H1 (cell line): ENCODE data around the gene GFOD1. TPM values are rescaled to one million over a fixed set of nuclear protein-coding genes. Genes with fewer than 3 reads are reported as not detected.

Source experiments
- CBX8 ChIP-seq: fragments of 300-800, 300-1000 bp; sonication (generic); IDR thresholded peaks from 2 replicates; pipeline ENCODE4 v1.7.1; 2016; ENCODE audit warnings: low read depth, low read length, borderline replicate concordance
- CHD1 ChIP-seq: IDR thresholded peaks from 2 replicates; pipeline ENCODE4 v1.6.1; 2012; ENCODE audit warnings: low read depth, low read length, improper control_type of control experiment
- E2F6 ChIP-seq: IDR thresholded peaks from 2 replicates; pipeline ENCODE4 v1.6.1; 2012; ENCODE audit warnings: inconsistent platforms
- HDAC6 ChIP-seq: IDR thresholded peaks from one replicate; pipeline ENCODE4 v1.7.1; 2012; ENCODE audit warnings: low read depth, mild to moderate bottlenecking, inconsistent platforms, low read length, moderate library complexity
- KDM4A ChIP-seq: IDR thresholded peaks from one replicate; pipeline ENCODE4 v1.7.1; 2012; ENCODE audit warnings: low read depth, mild to moderate bottlenecking, moderate library complexity, low read length, inconsistent platforms; ENCODE audit not compliant: severe bottlenecking
- RAD21 ChIP-seq, 2 experiments: IDR thresholded peaks in 1 of 2; conservative IDR thresholded peaks in 1 of 2; 2 replicates each; pipeline ENCODE4 v1.6.1; 2011; ENCODE audit warnings: low read depth in 2 of 2, low read length in 2 of 2, improper control_type of control experiment in 1 of 2, inconsistent platforms in 1 of 2, mild to moderate bottlenecking in 1 of 2, moderate library complexity in 1 of 2
- SRF ChIP-seq: IDR thresholded peaks from 2 replicates; pipeline ENCODE4 v1.6.1; 2011; ENCODE audit warnings: mild to moderate bottlenecking, low read depth, low read length, moderate library complexity
- polyA plus RNA-seq, 7 experiments: library from polyadenylated mRNA; depleted of rRNA in 3 of 7; stranded (reverse) in 5 of 7; unstranded in 2 of 7; fragments of >200 nt in 5 of 7; fragments of 200-250 nt in 2 of 7; gene quantifications; 1 replicate in 5 of 7; 2 replicates in 1 of 7; 4 replicates in 1 of 7; pipeline versions ENCODE4 v1.2.1 to v1.2.3, GENCODE V29; 2011 to 2013; ENCODE audit warnings: missing spikeins in 2 of 7, mixed read lengths in 2 of 7
- total RNA-seq: library from RNA; stranded (reverse); fragmentation: NEBNext Ultra II Directional; extraction: Animal tissue kit (Norgen Biotek cat#: 25700); gene quantifications from 2 replicates; pipeline ENCODE4 v1.2.1, GENCODE V29; 2021

GFOD1 gene
- total and polyA plus RNA-seq, 2 of the 8 experiments (the other 6 are each of a cell fraction or from before 2014, with no cell fraction given): 2.5 to 8.8 TPM

- TF ChIP-seq E2F6 (no peak), SRF (no peak), CHD1 (no peak), RAD21 (IDR thresholded peaks at IDR 0.05 in 1 of 2, conservative IDR thresholded peaks at IDR 0.05 in 1 of 2; ENCODE audit: low read depth in 2 of 2, low read length in 2 of 2) (0 out of 4 replicates have a peak, but pooled peaks of 1 of the 2 experiments have one; percentile 4), CBX8 (no peak), HDAC6 (no peak), KDM4A (no peak)
- TF ChIP-seq, all 59 proteins: peak for 2
These were observed 59.4 kb downstream of the GFOD1 start (continued) for GRCh38 chr6:13427801-13428582.
